Stomach (tissue), 4 donors: Measurements from ENCODE around the gene SLC25A42.

Source experiments
- CTCF ChIP-seq, 7 experiments: fragments of 450-650 bp in 4 of 7; fragments of 200-600 bp in 3 of 7; sonication (generic) in 3 of 7; IDR thresholded peaks; one replicate each; pipeline ENCODE4 v1.5.1; 2016 to 2019; ENCODE audit warnings: antibody characterized with exemption in 7 of 7, control low read depth in 2 of 7, mild to moderate bottlenecking in 1 of 7
- EP300 ChIP-seq: sonication (generic); formaldehyde crosslinking; IDR thresholded peaks from one replicate; pipeline ENCODE4 v1.6.1; 2017; ENCODE audit warnings: antibody characterized with exemption
- POLR2A ChIP-seq, 4 donors: fragments of 450-650 bp; IDR thresholded peaks; one replicate each; pipeline ENCODE4 v1.6.1; 2016; ENCODE audit warnings: antibody characterized with exemption in 4 of 4, control low read depth in 2 of 4, mild to moderate bottlenecking in 1 of 4, moderate library complexity in 1 of 4
- POLR2AphosphoS5 ChIP-seq, 3 donors: sonication (generic); formaldehyde crosslinking; IDR thresholded peaks; one replicate each; pipeline ENCODE4 v1.6.1; 2016; ENCODE audit warnings: antibody characterized with exemption in 3 of 3

- peak; percentile 11 to 86 (median 86) for TF ChIP-seq POLR2AphosphoS5 (IDR thresholded peaks at IDR 0.05)
- TF ChIP-seq POLR2A (IDR thresholded peaks at IDR 0.05) = no peak
- no peak for TF ChIP-seq CTCF (IDR thresholded peaks at IDR 0.05)
- TF ChIP-seq EP300 = no peak
These were observed 74.6 kb downstream of the SLC25A42 start, which contains the start of gene TMEM161A for GRCh38 chr19:19138109-19138981.
